ENCODE data around the gene TRRAP.

GRCh38 chr7:98982686-98983085 is 104.4 kb downstream of the TRRAP start:
- TF ChIP-seq CTCF (conservative IDR thresholded peaks at IDR 0.05) (no peak), EZH2 (IDR thresholded peaks at IDR 0.05; ENCODE audit: low read depth) (no peak)
